ENCODE data around the gene SEC11C. TPM values are rescaled to one million over a fixed set of nuclear protein-coding genes. Genes with fewer than 3 reads are reported as not detected.

The SEC11C gene
- total RNA-seq: 54.3 and 55.1 TPM in 2 replicates
- long read RNA-seq, transcript SEC11C-204 (6 exons, 1,202 nt): major isoform, 26 of 33 reads
- long read RNA-seq, partial matches to known transcripts: 0 of 33 reads
- long read RNA-seq, other reads (novel, unspliced or antisense): 3 of 33 reads

DNA sequence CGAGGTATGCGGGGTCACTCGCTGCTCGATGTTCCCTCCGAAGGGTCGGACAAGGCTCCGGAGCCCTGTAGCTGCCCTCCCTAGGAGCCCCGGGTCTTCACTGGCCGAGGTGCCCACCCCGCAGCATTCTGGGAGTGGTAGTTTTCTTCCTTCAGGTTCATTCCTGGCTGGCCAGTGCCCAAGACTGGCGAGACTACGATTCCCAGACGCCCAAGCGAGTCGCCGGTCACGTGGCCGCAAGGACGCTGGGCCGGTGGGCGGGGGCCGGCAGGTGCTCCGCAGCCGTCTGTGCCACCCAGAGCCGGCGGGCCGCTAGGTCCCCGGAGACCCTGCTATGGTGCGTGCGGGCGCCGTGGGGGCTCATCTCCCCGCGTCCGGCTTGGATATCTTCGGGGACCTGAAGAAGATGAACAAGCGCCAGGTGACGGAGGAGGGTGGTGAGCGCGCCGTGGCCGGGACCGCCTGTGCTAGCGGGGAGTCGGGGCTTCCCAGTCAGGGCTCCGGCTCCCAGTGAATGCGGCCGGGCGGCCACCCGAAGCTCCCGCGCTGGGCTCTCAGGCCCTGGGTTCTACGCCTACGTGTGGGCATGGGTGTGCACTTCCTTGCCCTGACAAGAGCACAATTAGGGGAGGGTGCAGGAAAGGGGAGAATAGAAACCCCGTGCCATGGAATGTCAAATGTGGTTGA lies at the start of gene SEC11C:
TSS of gene SEC11C (plus strand) at position 270 of the 687 bp plus-strand sequence. CDS start at position 335, 65 bp downstream.
- no peaks in the 10 kb centered on the region for H3K9me3 Mint-ChIP-seq
- TF ChIP-seq, protein P1, sequence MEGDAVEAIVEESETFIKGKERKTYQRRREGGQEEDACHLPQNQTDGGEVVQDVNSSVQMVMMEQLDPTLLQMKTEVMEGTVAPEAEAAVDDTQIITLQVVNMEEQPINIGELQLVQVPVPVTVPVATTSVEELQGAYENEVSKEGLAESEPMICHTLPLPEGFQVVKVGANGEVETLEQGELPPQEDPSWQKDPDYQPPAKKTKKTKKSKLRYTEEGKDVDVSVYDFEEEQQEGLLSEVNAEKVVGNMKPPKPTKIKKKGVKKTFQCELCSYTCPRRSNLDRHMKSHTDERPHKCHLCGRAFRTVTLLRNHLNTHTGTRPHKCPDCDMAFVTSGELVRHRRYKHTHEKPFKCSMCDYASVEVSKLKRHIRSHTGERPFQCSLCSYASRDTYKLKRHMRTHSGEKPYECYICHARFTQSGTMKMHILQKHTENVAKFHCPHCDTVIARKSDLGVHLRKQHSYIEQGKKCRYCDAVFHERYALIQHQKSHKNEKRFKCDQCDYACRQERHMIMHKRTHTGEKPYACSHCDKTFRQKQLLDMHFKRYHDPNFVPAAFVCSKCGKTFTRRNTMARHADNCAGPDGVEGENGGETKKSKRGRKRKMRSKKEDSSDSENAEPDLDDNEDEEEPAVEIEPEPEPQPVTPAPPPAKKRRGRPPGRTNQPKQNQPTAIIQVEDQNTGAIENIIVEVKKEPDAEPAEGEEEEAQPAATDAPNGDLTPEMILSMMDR (conservative IDR thresholded peaks at IDR 0.05): no peak
- peak within 1 kb of the TSS; percentile 82 for H3K4me3 Mint-ChIP-seq
- no peaks in the 10 kb centered on the region for H3K36me3 Mint-ChIP-seq (ENCODE audit: low read depth)
- peak; percentile 86 for DNase-seq (ENCODE audit: low read depth, low spot score)
- peaks cover 35% of the 10 kb centered on the region for H3K4me1 Mint-ChIP-seq
- peak within 1 kb of the TSS; percentile 99 for H3K27ac Mint-ChIP-seq (ENCODE audit: unreplicated experiment)
- H3K27me3 Mint-ChIP-seq (ENCODE audit: low read depth): peaks cover 38% of the 10 kb centered on the region

DNA sequence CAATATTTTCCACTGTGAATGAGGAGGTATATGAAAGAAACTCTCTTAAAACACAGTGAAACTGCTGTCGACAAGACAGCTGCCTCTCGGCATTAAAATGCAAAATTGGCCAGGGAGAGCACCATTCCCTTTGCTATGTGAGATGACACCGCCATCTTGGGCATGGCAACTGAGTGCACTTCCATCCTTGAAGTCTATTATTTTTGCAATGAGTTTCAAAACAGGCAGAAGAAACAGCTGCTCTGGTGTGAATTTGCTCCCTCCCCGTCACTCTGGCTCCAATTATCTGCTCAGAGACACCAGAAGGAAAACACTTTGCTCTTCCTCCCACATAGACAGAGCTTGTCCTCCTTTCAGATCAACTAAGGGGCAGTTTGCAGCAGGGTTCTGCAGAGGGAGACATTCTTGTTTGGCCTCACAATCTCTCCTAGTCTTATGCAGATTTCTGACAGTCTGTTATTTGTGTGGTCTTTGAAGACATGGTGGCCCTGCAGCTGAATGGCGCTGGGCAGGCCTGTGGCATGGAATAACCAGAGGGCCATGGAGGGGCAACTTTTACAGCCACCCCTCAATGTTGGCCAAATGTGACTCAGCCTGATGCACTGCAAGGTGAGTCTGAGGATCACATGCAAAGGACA lies 48.6 kb upstream of the SEC11C start:
- TF ChIP-seq, protein P1 (conservative IDR thresholded peaks at IDR 0.05): no peak
- Mint-ChIP-seq H3K36me3 (ENCODE audit: low read depth) (no peaks in the 10 kb centered on the region), H3K9me3 (no peaks in the 10 kb centered on the region), H3K27me3 (ENCODE audit: low read depth) (peaks cover 1% of the 10 kb centered on the region), H3K27ac (ENCODE audit: unreplicated experiment) (no peak overlapping the region), H3K4me1 (no peaks in the 10 kb centered on the region), H3K4me3 (no peak overlapping the region)
- DNase-seq (ENCODE audit: low read depth, low spot score): no peak

DNA sequence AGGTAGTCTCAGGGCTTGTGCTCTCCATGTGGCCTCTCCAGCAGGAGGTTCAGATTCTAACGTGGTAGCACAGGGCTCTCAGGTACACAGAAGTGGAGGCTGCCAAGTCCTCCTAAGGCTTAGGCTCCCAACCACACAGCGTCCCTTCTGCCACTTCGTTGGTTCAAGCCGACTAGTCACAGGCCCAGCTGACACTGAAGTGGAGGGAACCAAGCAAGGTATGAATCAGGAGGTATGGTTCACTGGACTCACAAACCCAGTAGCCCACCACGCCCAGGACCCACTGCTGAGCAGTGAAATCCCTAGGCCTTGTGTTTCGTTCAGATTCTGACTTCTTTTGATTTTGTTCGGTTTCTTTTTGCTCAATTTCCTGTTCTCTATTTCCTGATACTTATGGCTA lies 46.0 kb upstream of the SEC11C start:
- Mint-ChIP-seq H3K27ac (ENCODE audit: unreplicated experiment) (no peak overlapping the region), H3K27me3 (ENCODE audit: low read depth) (no peaks in the 10 kb centered on the region), H3K36me3 (ENCODE audit: low read depth) (no peaks in the 10 kb centered on the region), H3K4me3 (no peak overlapping the region), H3K4me1 (no peaks in the 10 kb centered on the region), H3K9me3 (no peaks in the 10 kb centered on the region)
- DNase-seq (ENCODE audit: low read depth, low spot score): no peak
- TF ChIP-seq, protein P1 (conservative IDR thresholded peaks at IDR 0.05): no peak

DNA sequence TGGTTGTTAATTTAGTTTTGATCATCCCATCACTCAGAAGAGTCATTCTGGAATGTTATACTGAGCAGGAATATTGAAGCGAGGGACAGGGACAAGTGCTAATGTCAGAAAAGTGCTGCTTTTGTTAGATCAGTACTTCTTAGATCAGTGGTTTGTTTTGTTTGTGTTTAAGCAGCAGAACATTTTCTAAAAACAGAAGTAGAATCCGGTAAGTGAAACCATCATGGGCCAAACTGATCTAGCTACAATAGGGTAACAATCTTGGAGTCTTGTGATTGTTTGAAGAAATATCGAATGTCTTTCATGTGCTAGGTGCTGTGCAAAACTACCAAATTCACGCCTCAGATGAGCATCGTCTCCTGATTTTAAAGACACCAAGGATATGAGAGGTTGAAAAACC lies 45.1 kb upstream of the SEC11C start:
- H3K27ac Mint-ChIP-seq (ENCODE audit: unreplicated experiment): no peak overlapping the region
- no peaks in the 10 kb centered on the region for H3K36me3 Mint-ChIP-seq (ENCODE audit: low read depth)
- DNase-seq (ENCODE audit: low read depth, low spot score): no peak
- no peaks in the 10 kb centered on the region for H3K9me3 Mint-ChIP-seq
- H3K27me3 Mint-ChIP-seq (ENCODE audit: low read depth): no peaks in the 10 kb centered on the region
- TF ChIP-seq, protein P1 (conservative IDR thresholded peaks at IDR 0.05): no peak
- H3K4me1 Mint-ChIP-seq: no peaks in the 10 kb centered on the region
- H3K4me3 Mint-ChIP-seq: no peak overlapping the region

DNA sequence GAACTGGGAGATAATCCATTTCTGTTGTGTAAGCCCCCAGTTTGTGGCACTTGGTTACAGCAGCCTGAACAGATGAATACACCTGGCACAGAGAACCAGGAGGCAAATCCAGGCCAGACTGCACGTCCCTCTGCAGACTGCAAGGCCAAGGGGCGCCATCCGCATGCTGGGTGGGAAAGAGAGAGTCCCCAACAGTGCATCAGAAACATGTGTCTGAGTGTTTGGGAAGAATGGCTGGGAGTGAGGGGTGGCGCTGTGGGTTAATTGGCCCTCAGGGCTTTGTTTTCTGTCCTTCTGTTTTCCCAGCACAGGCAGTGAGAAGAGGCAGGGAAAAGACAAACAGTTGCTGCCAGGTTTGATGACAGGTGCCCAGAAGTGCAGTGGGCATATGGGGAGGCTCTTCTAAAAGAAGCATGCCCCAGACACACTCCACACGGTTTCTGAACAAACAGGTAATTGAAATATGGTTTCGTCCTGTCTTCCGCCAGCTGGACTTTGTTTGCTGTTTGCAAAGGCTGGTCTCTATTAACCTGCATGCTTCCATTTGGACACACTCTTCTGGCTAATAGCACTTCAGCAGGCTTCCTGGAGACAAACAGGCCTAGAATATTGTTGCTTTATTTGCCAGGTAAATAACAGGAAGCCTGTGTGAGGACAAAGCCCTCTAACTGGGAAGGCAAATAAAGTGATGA lies 43.4 kb upstream of the SEC11C start:
- Mint-ChIP-seq H3K36me3 (ENCODE audit: low read depth) (no peaks in the 10 kb centered on the region), H3K4me3 (no peak overlapping the region), H3K4me1 (no peaks in the 10 kb centered on the region), H3K27me3 (ENCODE audit: low read depth) (no peaks in the 10 kb centered on the region), H3K9me3 (no peaks in the 10 kb centered on the region), H3K27ac (ENCODE audit: unreplicated experiment) (no peak overlapping the region)
- no peak for DNase-seq (ENCODE audit: low read depth, low spot score)
- TF ChIP-seq, protein P1 (conservative IDR thresholded peaks at IDR 0.05): no peak
